Hindlimb muscle (tissue), 1 donor: ENCODE data around the gene GTPBP8. TPM values are rescaled to one million over a fixed set of nuclear protein-coding genes. Genes with fewer than 3 reads are reported as not detected.

Experiments
- DNase-seq: peaks from one replicate; pipeline ENCODE4 v3.0.0-alpha.2; 2013
- polyA plus RNA-seq: library from polyadenylated mRNA; unstranded; fragments of 120-200 nt; gene quantifications from one replicate; pipeline ENCODE4 v1.2.1, GENCODE V29; 2013; ENCODE audit not compliant: insufficient read length

Gene GTPBP8
- 19.5 TPM for polyA plus RNA-seq

DNA sequence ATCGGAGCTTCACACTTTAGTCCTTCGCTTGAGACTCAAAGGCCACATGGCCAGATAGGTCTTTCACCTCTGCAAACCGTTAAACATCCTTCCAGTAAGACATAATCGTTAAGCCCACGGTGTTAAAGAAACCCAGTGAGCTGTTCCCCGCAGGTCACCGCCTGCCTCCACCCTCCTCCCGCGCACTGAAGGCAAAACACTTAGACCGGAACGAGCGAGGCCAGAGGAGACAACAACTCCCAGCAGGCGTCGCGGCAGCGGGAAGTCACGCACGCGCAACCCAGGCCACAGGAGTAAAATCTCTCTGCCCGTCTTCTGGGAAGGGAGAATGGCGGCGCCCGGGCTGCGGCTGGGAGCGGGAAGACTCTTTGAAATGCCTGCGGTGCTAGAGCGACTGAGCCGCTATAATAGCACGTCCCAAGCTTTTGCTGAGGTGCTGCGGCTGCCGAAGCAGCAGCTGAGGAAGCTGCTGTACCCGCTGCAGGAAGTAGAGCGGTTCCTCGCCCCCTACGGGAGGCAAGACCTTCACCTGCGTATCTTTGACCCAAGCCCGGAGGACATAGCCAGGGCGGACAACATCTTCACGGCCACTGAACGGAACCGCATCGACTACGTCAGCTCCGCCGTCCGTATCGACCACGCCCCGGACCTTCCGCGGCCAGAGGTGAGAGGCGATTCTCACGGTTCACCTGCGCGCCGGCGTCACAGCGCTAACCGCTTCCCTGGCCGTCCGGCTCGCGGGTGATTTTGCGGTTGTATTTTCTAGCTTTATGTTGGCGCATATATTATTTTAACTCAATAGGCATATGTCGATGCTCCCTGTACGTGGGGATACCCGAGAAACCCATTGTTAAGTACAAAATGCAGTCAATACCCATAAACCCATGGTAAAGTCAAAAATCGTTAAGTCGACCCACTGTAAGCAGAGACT is at the start of gene GTPBP8:
TSS of gene GTPBP8 (plus strand) at position 313 of the 931 bp plus-strand sequence. CDS start at position 329, 16 bp downstream.
- DNase-seq = peak; percentile 89

DNA sequence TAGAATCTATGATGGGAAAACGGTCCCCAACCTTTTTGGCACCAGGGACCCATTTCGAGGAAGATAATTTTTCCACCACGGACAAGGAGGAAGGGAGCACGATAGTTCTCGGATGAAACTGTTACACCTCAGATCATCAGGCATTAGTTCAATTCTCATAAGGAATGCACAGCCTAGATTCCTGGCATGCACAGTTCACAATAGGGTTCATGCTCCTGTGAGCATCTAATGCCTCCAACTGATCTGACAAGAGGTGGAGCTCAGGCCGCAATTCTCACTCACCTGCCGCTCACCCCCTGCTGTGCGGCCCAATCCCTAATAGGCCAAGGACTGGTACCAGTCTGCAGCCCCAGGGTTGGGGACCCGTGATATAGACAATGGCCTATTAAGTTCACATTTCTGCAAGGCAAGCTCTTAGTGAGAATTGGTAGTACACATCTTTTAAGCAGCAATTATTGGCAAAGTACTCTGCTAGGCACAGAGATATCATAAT is 42.4 kb upstream of the GTPBP8 start:
- DNase-seq = no peak

DNA sequence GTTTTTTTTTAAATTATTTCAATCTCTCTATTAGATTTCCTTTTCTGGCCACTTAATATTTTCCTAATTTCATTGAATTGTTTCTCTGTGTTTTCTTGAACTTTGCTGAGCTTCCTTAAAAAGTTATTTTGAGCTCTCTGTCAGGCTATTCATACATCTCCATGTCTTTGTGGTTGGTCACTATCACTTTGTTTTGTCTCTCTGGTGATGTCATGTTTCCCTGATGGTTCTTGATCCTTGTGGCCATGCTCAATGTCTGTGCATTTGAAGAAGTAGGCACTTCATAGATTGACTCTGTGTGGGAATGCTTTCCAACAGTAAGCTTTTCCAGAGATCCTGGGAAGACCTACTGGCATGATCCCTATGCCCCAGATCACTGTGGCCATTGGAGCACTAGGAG is 34.4 kb upstream of the GTPBP8 start:
- DNase-seq = no peak

- no peak for DNase-seq
Observed at GRCh38 chr3:112958811-112959560, 31.8 kb upstream of the GTPBP8 start.

DNA sequence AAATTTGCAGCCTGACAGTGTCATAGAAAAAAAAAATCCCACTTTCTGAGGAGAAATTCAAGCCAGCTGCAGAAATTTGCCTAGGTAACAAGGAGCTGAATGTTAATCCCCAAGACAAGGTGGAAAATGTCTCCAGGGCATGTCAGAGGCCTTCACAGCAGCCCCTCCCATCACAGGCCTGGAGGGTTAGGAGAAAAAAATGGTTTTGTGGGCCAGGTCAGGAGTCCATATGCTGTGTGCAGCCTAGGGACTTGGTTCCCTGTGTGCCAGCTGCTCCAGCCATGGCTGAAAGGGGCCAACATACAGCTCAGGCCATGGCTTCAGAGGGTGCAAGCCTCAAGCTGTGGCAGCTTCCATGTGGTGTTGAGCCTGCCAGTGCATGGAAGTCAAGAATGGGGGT is 27.1 kb upstream of the GTPBP8 start:
- DNase-seq = no peak

DNA sequence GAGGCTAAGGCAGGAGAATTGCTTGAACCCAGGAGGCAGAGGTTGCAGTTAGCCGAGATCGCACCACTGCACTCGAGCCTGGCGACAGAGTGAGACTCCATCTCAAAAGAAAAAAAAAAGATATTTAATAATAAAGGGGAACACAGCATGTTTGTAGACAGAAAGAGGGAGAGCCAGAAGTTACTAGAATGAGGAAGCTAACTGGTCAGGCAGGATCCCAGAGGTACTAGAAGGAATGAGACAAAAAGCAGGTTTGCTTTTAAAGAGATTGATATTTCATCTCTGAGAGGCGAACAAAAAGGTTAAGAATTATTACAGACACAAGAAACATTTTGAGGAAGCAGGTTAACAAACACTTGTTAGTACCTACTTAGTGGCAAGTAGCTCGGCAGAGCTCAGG is 25.1 kb upstream of the GTPBP8 start:
- DNase-seq = no peak

- DNase-seq = no peak
Observed at GRCh38 chr3:112966633-112967032, 24.2 kb upstream of the GTPBP8 start.

GRCh38 chr3:112967425-112967824 is 23.4 kb upstream of the GTPBP8 start:
- no peak for DNase-seq

DNA sequence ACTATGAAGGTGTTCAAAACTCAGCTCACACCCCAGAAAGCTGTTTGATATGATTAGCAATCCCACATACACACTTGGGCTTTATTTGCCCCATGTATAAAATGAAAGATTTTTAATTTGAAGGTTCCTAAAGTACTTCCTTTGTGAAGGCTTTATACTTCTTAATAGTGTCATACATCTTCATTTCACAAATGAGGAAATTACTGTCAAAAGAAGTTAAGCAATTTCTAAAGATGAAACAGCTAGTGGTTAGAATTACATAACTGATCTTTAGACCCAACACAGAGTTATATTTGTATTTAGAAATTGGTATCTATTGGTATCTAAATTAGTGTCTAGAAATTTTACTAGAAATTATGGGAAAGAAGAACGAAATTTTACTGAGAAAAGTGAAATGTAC is 23.0 kb upstream of the GTPBP8 start:
- DNase-seq = no peak

- no peak for DNase-seq
Observed at GRCh38 chr3:112972158-112972557, 18.6 kb upstream of the GTPBP8 start.

DNA sequence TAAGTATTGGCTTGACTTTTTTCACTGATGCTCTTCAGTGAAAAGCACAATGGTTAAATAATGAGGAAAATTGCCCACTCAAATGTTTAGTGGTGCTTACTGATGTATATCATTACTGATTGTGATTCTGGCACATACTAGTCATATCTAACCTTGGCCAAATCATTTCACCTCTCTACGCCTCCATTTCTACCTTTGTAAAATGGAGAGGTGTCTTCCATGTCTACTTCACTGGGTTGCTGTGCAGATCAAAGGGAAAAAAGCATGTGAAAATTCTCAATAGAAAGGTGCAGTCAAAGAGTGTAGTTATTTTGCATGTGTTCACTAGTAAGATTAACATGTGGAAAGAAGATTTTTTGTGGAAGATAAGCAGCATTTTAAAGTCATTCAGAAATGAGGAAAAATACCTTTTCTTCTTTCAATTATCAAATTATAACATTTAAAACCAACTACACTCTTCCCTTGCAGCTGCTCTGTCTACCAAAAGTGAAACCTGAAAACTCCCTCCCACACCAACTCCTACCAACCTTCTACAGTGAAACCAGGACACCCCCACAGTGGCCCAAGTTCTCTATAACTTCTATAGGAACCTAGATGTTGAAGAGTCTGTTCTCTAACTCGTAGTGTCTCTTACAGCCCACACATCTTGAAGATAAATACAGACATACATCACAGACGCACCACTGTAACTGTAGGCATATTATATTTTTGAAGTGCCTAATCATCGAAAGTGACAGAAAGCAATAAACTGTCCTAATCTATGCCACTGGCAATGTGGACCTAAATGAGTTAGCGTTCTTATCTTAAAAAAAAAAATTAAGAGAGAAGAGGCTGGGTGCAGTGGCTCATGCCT is 17.2 kb upstream of the GTPBP8 start:
- DNase-seq = no peak

DNA sequence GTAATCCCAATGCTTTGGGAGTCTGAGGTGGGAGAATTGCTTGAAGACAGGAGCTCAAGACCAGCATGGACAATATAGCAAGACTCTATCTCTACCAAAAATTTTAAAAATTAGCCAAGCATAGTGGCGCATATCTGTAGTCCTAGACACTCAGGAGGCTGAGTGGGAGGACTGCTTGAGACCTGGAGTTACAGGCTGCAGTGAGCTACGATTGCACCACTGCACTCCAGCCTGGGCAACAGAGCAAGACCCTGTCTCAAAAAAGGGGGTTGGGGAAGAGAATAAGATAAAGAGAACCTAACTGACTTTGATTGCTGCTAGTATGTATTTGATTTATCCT is 16.6 kb upstream of the GTPBP8 start:
- DNase-seq = no peak

DNA sequence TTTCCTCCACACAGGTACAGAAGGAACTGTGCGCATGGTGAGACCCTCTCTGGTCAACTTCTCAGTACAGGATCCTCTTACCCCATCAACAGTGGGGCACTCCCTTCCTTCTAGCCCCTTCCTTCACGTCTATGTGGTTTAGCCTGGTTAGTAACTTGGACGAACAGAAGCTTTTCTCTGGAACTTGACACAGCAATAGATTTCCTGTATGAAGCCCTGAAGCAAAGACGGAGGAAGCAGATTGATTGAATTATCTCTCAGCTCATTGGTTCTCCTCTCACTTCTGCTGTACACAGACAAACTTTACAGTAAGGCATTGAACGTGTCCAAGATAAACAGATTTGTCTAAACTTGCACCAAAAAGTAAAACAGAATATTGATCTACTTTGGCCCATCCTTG is 15.9 kb upstream of the GTPBP8 start, which contains the start of gene CD200R1:
TSS of gene CD200R1 (minus strand) at position 210 of the 400 bp plus-strand sequence. CDS start 246 bp downstream, outside the sequence.
- no peak for DNase-seq

GRCh38 chr3:112976001-112976400 is 14.8 kb upstream of the GTPBP8 start:
- DNase-seq = no peak

GRCh38 chr3:112976953-112977352 is 13.8 kb upstream of the GTPBP8 start:
- no peak for DNase-seq

DNA sequence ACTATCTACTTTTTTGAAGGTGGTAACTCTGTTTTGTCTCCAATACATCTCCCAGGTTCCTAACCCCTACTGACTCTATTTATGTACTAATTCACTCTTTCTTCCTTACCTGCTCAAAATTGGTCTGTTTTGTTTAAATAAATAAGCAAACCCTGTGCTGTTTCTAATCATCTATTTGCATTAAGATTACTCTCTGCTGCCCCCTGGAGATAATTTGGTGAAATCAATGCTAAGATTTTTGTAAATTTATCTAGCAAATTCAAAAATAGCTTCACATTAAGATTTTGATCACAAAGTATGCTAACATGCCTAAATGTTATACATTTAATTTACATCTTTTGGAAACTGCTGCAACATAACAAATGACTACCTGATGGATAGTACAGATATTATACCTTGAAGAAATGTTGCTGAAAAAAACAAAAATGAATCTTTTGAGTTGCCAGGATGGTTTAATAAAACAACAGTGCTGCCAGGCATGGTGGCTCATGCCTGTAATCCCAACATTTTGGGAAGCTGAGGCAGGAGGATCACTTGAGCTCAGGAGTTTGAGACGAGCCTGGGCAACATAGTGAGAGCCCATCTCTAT is 11.4 kb upstream of the GTPBP8 start:
- no peak for DNase-seq

DNA sequence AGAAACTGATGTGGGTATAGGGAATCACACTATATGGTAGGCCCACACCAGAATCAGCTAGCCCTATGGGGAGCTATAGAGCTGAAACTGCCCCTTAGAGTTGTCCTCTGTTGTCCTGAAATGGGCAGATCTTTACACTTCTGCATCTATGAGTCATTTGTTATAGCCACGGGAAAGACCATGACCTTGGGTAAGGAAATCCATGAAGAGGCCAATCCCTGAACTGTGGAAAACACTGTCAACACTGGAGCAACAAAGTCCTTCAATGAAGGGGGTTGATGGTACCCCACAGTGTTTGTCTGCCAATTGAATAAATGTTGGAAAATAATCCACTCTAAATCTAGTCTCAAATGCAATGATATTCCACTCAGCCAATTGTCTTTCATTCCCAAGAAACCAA is 10.7 kb upstream of the GTPBP8 start:
- no peak for DNase-seq

GRCh38 chr3:112982710-112983109 is 8.1 kb upstream of the GTPBP8 start:
- no peak for DNase-seq

DNA sequence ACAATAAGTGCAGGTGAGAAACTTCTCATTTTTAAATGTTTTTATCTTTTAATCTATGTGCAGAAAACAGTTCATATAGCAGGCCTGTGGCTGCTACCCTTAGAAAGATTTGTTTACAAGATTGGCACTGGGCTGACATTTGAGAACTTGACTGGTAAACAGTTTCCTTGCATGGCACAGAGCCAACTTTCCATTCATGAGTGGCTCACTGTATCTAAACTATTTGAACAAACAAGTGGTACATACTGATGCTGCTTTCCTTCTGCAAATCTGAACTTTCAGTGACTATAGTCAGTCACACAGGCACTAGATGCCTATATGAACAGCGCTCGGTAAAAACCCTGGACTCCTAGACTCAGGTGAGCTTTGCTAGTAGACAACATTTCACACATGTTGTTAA is 6.3 kb upstream of the GTPBP8 start:
- DNase-seq = peak; percentile 15

GRCh38 chr3:112987710-112988334 is 3.0 kb upstream of the GTPBP8 start:
- no peak for DNase-seq

DNA sequence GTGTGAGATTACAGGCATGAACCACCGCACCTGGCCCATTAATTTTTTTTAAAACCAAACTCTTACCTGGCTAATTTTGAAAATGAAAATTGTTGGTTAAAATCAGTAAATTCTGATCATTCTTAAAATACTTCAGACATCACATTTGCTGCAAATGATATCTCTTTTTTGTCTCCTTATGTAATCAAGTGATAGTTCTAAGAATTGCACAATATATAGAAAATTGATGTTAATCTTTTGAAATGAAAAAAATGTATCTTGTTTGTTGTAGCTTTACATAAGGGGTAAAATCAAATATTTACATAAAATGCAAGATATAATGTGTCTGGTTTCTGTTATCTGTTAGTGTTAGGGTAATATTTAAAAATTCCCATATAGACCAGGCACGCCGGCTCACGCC is 5.0 kb downstream of the GTPBP8 start:
- DNase-seq = no peak

DNA sequence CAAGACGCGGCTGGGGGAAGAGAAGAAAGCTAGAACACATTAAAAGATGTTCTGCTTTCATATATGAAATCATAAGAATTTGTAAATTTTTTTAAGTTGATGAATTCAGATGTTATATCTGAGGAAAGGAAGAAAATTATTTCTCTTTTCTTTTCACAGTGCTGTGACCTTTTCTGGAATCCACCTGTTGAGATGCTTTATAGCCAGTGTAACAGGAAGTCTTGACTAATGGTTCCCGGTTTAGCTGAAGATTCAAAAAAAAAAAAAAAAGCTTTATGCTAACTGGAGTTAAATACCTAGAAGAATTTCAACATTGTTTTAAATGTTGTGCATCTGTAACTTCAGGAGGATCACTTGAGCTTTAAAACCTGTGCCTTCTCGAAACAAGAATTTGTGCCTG is 9.9 kb downstream of the GTPBP8 start:
- DNase-seq = no peak
